Measurements from ENCODE around the gene CCDC149.

DNA sequence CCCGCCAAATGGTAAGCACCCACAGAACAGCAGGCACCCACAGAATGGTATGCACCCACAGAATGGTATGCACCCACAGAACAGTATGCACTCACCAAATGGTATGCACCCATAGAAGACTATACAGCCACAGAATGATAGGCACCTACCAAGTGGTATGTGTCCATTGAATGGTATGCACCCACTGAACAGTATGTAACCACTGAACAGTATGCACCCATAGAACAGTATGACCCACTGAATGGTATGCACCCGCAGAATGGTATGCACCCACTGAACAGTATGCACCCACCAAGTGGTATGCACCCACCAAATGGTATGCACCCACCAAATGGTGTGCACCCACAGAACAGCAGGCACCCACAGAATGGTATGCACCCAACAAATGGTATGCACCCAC lies 40.1 kb downstream of the CCDC149 start:
- no peak for TF ChIP-seq POLR2A (IDR thresholded peaks at IDR 0.05; ENCODE audit: low read depth, low read length)
- TF ChIP-seq, protein P1, sequence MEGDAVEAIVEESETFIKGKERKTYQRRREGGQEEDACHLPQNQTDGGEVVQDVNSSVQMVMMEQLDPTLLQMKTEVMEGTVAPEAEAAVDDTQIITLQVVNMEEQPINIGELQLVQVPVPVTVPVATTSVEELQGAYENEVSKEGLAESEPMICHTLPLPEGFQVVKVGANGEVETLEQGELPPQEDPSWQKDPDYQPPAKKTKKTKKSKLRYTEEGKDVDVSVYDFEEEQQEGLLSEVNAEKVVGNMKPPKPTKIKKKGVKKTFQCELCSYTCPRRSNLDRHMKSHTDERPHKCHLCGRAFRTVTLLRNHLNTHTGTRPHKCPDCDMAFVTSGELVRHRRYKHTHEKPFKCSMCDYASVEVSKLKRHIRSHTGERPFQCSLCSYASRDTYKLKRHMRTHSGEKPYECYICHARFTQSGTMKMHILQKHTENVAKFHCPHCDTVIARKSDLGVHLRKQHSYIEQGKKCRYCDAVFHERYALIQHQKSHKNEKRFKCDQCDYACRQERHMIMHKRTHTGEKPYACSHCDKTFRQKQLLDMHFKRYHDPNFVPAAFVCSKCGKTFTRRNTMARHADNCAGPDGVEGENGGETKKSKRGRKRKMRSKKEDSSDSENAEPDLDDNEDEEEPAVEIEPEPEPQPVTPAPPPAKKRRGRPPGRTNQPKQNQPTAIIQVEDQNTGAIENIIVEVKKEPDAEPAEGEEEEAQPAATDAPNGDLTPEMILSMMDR (IDR thresholded peaks at IDR 0.05; ENCODE audit: extremely low read depth in 1 of 2, insufficient read depth in 1 of 2, low read depth in 1 of 2, low read length in 2 of 2): no peak
- TF ChIP-seq EZH2 (IDR thresholded peaks at IDR 0.05; ENCODE audit: borderline replicate concordance, low read depth, low read length, severe bottlenecking): no peak
- TF ChIP-seq, protein P2, sequence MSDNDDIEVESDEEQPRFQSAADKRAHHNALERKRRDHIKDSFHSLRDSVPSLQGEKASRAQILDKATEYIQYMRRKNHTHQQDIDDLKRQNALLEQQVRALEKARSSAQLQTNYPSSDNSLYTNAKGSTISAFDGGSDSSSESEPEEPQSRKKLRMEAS (IDR thresholded peaks at IDR 0.05; ENCODE audit: insufficient read depth, insufficient read length): no peak
- no peak for TF ChIP-seq MYC (IDR thresholded peaks at IDR 0.05; ENCODE audit: low read depth, low read length)
- TF ChIP-seq POLR2AphosphoS5 (IDR thresholded peaks at IDR 0.05; ENCODE audit: insufficient read depth, low read depth, low read length): no peak
- TF ChIP-seq GATA2 (IDR thresholded peaks at IDR 0.05; ENCODE audit: insufficient read depth, insufficient read length, low read depth, low read length): no peak

All from endothelial cell of umbilical vein (primary cell).